HepG2 (cell line): ENCODE results near the gene ACTN3. TPM values are rescaled to one million over a fixed set of nuclear protein-coding genes. Genes with fewer than 3 reads are reported as not detected.

Source experiments
- ELF1 ChIP-seq: sonication (generic); formaldehyde crosslinking; IDR thresholded peaks from 2 replicates; pipeline ENCODE4 v1.4.0; 2020; ENCODE audit warnings: missing genetic modification reagents
- GPN1 ChIP-seq: sonication (generic); formaldehyde crosslinking; IDR thresholded peaks from 2 replicates; pipeline ENCODE4 v1.5.1; 2020; ENCODE audit warnings: missing genetic modification reagents, borderline replicate concordance
- HIVEP1 ChIP-seq: sonication (generic); formaldehyde crosslinking; IDR thresholded peaks from 2 replicates; pipeline ENCODE4 v1.4.0; 2020; ENCODE audit warnings: mild to moderate bottlenecking, missing genetic modification reagents
- MATR3 ChIP-seq: sonication (generic); formaldehyde crosslinking; IDR thresholded peaks from 2 replicates; pipeline ENCODE4 v1.4.0; 2020; ENCODE audit warnings: missing genetic modification reagents
- MXI1 ChIP-seq: IDR thresholded peaks from 3 replicates; pipeline ENCODE4 v1.6.1; 2012; ENCODE audit warnings: low read depth, low read length, inconsistent platforms, borderline replicate concordance
- NBN ChIP-seq: fragments of 450-650 bp; conservative IDR thresholded peaks from 2 replicates; pipeline ENCODE4 v1.6.1; 2017
- RORA ChIP-seq: sonication (generic); formaldehyde crosslinking; IDR thresholded peaks from 2 replicates; pipeline ENCODE4 v1.5.0; 2020; ENCODE audit warnings: mild to moderate bottlenecking, missing genetic modification reagents, moderate library complexity
- TBX2 ChIP-seq: sonication (generic); formaldehyde crosslinking; IDR thresholded peaks from 2 replicates; pipeline ENCODE4 v1.5.0; 2020; ENCODE audit warnings: missing genetic modification reagents, mild to moderate bottlenecking, borderline replicate concordance
- TRIM24 ChIP-seq: sonication (generic); formaldehyde crosslinking; IDR thresholded peaks from 2 replicates; pipeline ENCODE4 v1.8.0; 2022; ENCODE audit warnings: mild to moderate bottlenecking, missing genetic modification reagents
- ZNF17 ChIP-seq: sonication (generic); formaldehyde crosslinking; IDR thresholded peaks from 2 replicates; pipeline ENCODE4 v1.5.0; 2020; ENCODE audit warnings: mild to moderate bottlenecking, missing genetic modification reagents
- ZNF260 ChIP-seq: sonication (generic); formaldehyde crosslinking; IDR thresholded peaks from 2 replicates; pipeline ENCODE4 v1.4.0; 2020; ENCODE audit warnings: missing genetic modification reagents, low read depth, mild to moderate bottlenecking, borderline replicate concordance
- ZNF367 ChIP-seq: sonication (generic); formaldehyde crosslinking; IDR thresholded peaks from 2 replicates; pipeline ENCODE4 v1.4.0; 2020; ENCODE audit warnings: missing genetic modification reagents, borderline replicate concordance
- ZNF501 ChIP-seq: sonication (generic); formaldehyde crosslinking; IDR thresholded peaks from 2 replicates; pipeline ENCODE4 v1.5.1; 2020; ENCODE audit warnings: mild to moderate bottlenecking, moderate library complexity, missing genetic modification reagents
- ZNF83 ChIP-seq: sonication (generic); formaldehyde crosslinking; IDR thresholded peaks from 2 replicates; pipeline ENCODE4 v1.4.0; 2020; ENCODE audit warnings: missing genetic modification reagents, mild to moderate bottlenecking, borderline replicate concordance
- ZNF841 ChIP-seq: sonication (generic); formaldehyde crosslinking; IDR thresholded peaks from 2 replicates; pipeline ENCODE4 v1.8.1; 2023; ENCODE audit warnings: missing genetic modification reagents, borderline replicate concordance
- ZNF891 ChIP-seq: sonication (generic); formaldehyde crosslinking; IDR thresholded peaks from 2 replicates; pipeline ENCODE4 v1.5.0; 2020; ENCODE audit warnings: mild to moderate bottlenecking, missing genetic modification reagents
- ZSCAN21 ChIP-seq: sonication (generic); formaldehyde crosslinking; IDR thresholded peaks from 2 replicates; pipeline ENCODE4 v1.8.0; 2022; ENCODE audit warnings: mild to moderate bottlenecking, missing genetic modification reagents, moderate library complexity, borderline replicate concordance
- ZZZ3 ChIP-seq: sonication (generic); formaldehyde crosslinking; IDR thresholded peaks from 2 replicates; pipeline ENCODE4 v1.4.0; 2020; ENCODE audit warnings: missing genetic modification reagents, mild to moderate bottlenecking, borderline replicate concordance
- polyA plus RNA-seq, 8 experiments: library from polyadenylated mRNA; depleted of rRNA in 3 of 8; stranded (reverse) in 7 of 8; unstranded in 1 of 8; fragments of >200 nt; fragmentation: Illumina TruSeq in 4 of 8; extraction: Trizol in 4 of 8; gene quantifications; 2 replicates each; pipeline versions ENCODE4 v1.2.1 to v1.2.3, GENCODE V29; 2011 to 2016; ENCODE audit warnings: low read depth in 4 of 8, missing spikeins in 1 of 8, mixed read lengths in 1 of 8; ENCODE audit not compliant: insufficient read depth in 1 of 8
- total RNA-seq, 5 experiments: library from RNA; depleted of rRNA; stranded (reverse); fragments of >200 nt; fragmentation: Illumina TruSeq; extraction: Trizol; gene quantifications; 2 replicates each; pipeline ENCODE4 v1.2.3, GENCODE V29; 2016; ENCODE audit warnings: low read depth in 1 of 5
- TF ChIP-seq, protein P1 (sequence below): sonication (generic); formaldehyde crosslinking; IDR thresholded peaks from 2 replicates; pipeline ENCODE4 v1.4.0; 2020; ENCODE audit warnings: missing genetic modification reagents
- TF ChIP-seq, protein P2 (sequence below): IDR thresholded peaks from 2 replicates; pipeline ENCODE4 v1.6.1; 2018; ENCODE audit warnings: missing genetic modification reagents, mild to moderate bottlenecking, missing compliant biosample characterization
- TF ChIP-seq, protein P3 (sequence below): sonication (generic); formaldehyde crosslinking; IDR thresholded peaks from 2 replicates; pipeline ENCODE4 v1.4.0; 2020; ENCODE audit warnings: low read depth, missing genetic modification reagents
- TF ChIP-seq, protein P4 (sequence below), 2 experiments: fragments of 450-650 bp in 1 of 2; sonication (generic) in 1 of 2; formaldehyde crosslinking; IDR thresholded peaks; 2 replicates each; pipeline versions ENCODE4 v1.5.0 to v1.8.0; 2020 to 2022; ENCODE audit warnings: mild to moderate bottlenecking in 1 of 2, missing genetic modification reagents in 1 of 2

ACTN3 gene
- total and polyA plus RNA-seq, 2 of the 13 experiments (the other 11 are each of a cell fraction or from before 2014, with no cell fraction given) = 0.04 to 0.09 TPM

DNA sequence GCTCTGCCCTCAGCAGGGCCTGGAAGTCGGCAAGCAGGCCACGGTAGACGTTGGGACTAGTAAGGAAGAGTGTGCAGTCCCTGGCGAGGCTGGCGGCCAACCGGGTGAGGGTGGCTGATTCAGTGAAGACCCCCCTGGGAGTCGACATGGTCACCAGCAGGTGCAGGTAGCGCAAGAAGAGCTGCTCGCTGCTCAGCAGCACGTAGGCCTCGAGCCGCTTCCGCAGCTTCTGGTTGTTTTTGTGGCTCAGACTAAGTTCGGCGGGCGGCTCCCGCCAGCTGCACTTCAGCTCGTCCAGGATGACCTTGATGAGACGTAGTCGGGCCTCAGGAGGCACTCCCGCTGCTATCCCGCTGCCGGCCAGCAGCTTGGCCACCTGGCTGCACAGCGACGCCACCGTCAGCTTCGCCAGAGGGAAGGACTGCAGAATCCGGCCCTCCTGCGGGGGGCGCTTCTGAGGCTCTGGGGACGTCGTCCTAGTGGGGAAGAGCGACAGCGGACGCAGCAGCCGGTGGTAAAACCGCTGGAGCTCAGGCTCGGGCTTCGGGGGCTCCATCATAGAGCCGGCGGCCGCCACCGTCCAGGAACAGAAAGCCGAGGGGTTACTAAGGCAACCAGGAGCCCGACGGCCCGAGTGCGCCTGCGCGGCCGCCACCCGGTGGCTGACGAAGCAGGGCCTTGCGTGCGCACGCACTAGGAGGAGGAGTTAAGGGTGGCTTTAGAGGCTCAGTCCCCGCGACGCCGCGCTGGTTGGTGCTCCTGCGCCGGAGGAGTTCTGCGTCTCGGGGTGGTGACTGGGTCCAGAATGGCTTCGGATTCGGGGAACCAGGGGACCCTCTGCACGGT, 46.0 kb downstream of the ACTN3 start, which contains the start of the genes CCDC87 and CCS (continued):
- TF ChIP-seq, protein P1, sequence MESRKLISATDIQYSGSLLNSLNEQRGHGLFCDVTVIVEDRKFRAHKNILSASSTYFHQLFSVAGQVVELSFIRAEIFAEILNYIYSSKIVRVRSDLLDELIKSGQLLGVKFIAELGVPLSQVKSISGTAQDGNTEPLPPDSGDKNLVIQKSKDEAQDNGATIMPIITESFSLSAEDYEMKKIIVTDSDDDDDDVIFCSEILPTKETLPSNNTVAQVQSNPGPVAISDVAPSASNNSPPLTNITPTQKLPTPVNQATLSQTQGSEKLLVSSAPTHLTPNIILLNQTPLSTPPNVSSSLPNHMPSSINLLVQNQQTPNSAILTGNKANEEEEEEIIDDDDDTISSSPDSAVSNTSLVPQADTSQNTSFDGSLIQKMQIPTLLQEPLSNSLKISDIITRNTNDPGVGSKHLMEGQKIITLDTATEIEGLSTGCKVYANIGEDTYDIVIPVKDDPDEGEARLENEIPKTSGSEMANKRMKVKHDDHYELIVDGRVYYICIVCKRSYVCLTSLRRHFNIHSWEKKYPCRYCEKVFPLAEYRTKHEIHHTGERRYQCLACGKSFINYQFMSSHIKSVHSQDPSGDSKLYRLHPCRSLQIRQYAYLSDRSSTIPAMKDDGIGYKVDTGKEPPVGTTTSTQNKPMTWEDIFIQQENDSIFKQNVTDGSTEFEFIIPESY = peak; percentile 60
- no peak for TF ChIP-seq NBN
- peak; percentile 61 for TF ChIP-seq ELF1
- TF ChIP-seq RORA = no peak
- 0 out of 2 replicates have a peak, but pooled peaks have one; percentile 56 for TF ChIP-seq ZNF17 (CRISPR knock-in tag)
- TF ChIP-seq ZNF891 (CRISPR knock-in tag) = peak; percentile 72; the same call in 1 of the 2 replicates
- TF ChIP-seq ZNF501 (CRISPR knock-in tag) = peak; percentile 95
- TF ChIP-seq MATR3 (CRISPR knock-in tag) = no peak
- no peak for TF ChIP-seq ZNF83 (CRISPR knock-in tag)
- TF ChIP-seq, protein P2, sequence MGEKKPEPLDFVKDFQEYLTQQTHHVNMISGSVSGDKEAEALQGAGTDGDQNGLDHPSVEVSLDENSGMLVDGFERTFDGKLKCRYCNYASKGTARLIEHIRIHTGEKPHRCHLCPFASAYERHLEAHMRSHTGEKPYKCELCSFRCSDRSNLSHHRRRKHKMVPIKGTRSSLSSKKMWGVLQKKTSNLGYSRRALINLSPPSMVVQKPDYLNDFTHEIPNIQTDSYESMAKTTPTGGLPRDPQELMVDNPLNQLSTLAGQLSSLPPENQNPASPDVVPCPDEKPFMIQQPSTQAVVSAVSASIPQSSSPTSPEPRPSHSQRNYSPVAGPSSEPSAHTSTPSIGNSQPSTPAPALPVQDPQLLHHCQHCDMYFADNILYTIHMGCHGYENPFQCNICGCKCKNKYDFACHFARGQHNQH (CRISPR knock-in tag) = peak; percentile 82
- TF ChIP-seq ZNF841 (CRISPR knock-in tag) = no peak; the same call in 1 of the 2 replicates
- no peak for TF ChIP-seq GPN1 (CRISPR knock-in tag)
- peak; percentile 85; the same call in 1 of the 3 replicates for TF ChIP-seq MXI1
- no peak for TF ChIP-seq ZNF367 (CRISPR knock-in tag)
- TF ChIP-seq TBX2 (CRISPR knock-in tag) = peak; percentile 89
- TF ChIP-seq, protein P3, sequence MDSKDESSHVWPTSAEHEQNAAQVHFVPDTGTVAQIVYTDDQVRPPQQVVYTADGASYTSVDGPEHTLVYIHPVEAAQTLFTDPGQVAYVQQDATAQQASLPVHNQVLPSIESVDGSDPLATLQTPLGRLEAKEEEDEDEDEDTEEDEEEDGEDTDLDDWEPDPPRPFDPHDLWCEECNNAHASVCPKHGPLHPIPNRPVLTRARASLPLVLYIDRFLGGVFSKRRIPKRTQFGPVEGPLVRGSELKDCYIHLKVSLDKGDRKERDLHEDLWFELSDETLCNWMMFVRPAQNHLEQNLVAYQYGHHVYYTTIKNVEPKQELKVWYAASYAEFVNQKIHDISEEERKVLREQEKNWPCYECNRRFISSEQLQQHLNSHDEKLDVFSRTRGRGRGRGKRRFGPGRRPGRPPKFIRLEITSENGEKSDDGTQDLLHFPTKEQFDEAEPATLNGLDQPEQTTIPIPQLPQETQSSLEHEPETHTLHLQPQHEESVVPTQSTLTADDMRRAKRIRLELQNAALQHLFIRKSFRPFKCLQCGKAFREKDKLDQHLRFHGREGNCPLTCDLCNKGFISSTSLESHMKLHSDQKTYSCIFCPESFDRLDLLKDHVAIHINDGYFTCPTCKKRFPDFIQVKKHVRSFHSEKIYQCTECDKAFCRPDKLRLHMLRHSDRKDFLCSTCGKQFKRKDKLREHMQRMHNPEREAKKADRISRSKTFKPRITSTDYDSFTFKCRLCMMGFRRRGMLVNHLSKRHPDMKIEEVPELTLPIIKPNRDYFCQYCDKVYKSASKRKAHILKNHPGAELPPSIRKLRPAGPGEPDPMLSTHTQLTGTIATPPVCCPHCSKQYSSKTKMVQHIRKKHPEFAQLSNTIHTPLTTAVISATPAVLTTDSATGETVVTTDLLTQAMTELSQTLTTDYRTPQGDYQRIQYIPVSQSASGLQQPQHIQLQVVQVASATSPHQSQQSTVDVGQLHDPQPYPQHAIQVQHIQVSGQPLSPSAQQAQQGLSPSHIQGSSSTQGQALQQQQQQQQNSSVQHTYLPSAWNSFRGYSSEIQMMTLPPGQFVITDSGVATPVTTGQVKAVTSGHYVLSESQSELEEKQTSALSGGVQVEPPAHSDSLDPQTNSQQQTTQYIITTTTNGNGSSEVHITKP = peak; percentile 84
- no peak for TF ChIP-seq ZNF260 (CRISPR knock-in tag)
- TF ChIP-seq HIVEP1 (CRISPR knock-in tag) = no peak; the same call in 1 of the 2 replicates
- TF ChIP-seq TRIM24 = no peak
- TF ChIP-seq ZZZ3 (CRISPR knock-in tag) = peak; percentile 78
- TF ChIP-seq ZSCAN21 (CRISPR knock-in tag) = peak; percentile 59; the same call in 1 of the 2 replicates
- TF ChIP-seq, protein P4, sequence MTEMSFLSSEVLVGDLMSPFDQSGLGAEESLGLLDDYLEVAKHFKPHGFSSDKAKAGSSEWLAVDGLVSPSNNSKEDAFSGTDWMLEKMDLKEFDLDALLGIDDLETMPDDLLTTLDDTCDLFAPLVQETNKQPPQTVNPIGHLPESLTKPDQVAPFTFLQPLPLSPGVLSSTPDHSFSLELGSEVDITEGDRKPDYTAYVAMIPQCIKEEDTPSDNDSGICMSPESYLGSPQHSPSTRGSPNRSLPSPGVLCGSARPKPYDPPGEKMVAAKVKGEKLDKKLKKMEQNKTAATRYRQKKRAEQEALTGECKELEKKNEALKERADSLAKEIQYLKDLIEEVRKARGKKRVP (CRISPR knock-in tag; IDR thresholded peaks at IDR 0.05) = 0 out of 4 replicates have a peak, but pooled peaks of 1 of the 2 experiments have one; percentile 45
